ENCODE results near the gene PHLDB3. TPM values are rescaled to one million over a fixed set of nuclear protein-coding genes. Genes with fewer than 3 reads are reported as not detected.
A peak's percentile ranks its signal among the peaks of the same experiment; 100 is the strongest.

Gene PHLDB3
- total RNA-seq, 1 donor: 8.0 TPM

DNA sequence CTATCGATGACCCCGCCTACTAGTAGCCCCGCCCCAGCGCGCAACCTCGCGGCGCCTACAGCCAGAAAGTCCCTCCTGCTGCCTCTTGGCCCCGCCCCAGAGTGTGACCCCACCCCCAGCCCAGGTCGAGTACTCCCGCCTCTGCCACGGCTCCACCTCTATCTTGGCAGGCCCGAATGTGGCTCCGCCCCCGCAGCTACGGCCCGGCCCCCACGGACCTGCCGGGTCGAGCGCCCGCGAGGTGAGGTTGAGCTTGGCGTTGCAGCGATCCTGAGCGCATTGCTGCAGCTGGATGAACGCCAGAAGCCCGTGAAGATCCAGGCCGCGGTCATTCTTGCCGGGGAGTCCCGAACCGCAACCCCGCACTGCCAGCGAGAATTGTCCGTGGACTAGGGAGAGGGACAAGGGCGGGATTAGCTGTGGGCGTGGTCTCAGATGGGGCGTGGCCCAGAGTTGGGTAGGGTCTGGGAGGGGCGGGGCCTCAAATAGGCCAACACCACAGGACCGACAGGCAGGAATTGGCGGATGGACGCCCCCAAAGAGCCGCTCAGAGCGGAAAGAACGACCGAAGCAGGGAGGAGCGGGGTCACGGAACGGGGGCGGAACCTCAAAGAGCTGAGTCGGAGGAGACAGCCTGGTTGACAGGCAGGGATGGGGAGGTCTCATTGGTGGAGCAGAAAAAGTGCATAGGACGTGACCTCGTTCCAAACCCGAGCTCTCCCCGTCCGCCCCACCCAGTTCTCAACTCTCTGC, 41.0 kb downstream of the PHLDB3 start:
- peak overlapping the region; percentile 72 for H3K4me3 ChIP-seq (ENCODE audit: low read depth, low read length)
- TF ChIP-seq, protein P1, sequence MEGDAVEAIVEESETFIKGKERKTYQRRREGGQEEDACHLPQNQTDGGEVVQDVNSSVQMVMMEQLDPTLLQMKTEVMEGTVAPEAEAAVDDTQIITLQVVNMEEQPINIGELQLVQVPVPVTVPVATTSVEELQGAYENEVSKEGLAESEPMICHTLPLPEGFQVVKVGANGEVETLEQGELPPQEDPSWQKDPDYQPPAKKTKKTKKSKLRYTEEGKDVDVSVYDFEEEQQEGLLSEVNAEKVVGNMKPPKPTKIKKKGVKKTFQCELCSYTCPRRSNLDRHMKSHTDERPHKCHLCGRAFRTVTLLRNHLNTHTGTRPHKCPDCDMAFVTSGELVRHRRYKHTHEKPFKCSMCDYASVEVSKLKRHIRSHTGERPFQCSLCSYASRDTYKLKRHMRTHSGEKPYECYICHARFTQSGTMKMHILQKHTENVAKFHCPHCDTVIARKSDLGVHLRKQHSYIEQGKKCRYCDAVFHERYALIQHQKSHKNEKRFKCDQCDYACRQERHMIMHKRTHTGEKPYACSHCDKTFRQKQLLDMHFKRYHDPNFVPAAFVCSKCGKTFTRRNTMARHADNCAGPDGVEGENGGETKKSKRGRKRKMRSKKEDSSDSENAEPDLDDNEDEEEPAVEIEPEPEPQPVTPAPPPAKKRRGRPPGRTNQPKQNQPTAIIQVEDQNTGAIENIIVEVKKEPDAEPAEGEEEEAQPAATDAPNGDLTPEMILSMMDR (IDR thresholded peaks at IDR 0.05; ENCODE audit: insufficient read depth, low read length): no peak
- DNase-seq (ENCODE audit: low read depth): peak; percentile 84

DNA sequence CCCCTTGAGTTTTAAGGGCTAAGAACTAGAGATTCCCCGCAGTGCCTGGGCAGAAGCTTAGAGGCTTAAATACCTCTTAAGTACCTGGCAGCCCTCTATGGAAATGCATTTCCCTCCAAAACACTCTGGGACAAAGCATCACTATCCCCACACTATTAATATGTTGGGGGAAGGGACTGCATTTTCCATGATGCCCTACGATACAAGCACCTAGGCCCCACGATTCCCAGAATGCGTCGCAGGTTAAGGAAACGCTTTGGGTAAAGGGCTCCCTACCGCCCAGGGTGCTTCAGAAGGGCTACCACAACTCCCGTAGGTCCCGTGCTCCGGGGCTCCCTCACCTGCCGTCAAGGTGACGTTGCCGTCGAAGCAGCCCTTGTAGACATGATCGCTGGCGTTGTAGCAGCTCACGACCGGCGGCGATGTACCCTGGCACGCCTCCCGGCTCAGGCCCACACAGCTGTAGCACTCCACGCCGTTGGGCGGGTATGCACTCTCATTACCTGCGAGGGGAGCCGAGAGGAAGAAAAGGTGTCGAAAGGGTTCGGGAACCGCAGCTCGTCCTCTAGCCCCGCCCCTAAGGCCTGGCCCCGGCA, 41.7 kb downstream of the PHLDB3 start:
- TF ChIP-seq, protein P1 (IDR thresholded peaks at IDR 0.05; ENCODE audit: insufficient read depth, low read length): no peak
- peak overlapping the region; percentile 72 for H3K4me3 ChIP-seq (ENCODE audit: low read depth, low read length)

DNA sequence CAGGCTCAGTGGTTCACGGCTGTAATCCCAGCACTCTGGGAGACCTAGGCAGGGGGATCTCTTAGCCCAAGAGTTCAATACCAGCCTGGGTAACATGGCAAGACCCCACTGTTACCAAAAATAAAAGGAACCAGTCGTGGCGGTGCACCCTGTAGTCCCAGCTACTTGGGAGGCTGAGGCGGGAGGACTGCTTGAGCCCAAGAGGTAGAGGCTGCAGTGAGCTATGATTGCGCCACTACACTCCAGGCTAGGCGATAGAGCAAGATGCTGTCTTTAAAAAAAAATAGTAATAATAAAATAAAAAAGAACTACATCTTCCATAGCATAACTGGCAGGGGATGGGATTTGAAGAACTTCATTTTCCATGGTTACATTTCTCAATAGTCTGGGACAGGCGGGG, 42.2 kb downstream of the PHLDB3 start:
- TF ChIP-seq, protein P1 (IDR thresholded peaks at IDR 0.05; ENCODE audit: insufficient read depth, low read length): no peak
- H3K4me3 ChIP-seq (ENCODE audit: low read depth, low read length): no peak overlapping the region
- no peak for DNase-seq (ENCODE audit: low read depth)

More for the DNA sequence above, 41.7 kb downstream of the PHLDB3 start:
- no peak for DNase-seq (ENCODE audit: low read depth)

DNA sequence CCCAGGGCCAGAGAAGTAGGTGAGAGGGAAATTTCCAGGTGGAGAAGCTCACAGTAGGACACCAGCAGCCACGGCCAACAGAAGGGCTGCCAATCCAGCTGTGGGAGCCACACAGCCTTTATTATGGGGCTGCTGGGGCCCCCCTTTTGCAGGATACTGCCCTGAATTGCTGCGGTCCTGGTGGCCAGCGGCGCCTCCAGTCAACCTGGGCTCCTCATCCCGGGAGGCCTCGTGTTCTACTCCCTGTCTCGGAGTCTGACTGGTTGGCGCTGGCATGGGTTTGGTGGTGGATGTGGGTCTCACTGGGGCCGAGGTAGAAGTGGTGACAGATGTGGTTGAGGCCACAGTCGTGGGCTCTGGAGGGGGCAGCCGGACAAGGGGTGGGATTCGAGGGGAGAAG, 43.2 kb downstream of the PHLDB3 start:
- DNase-seq (ENCODE audit: low read depth): no peak
- H3K4me3 ChIP-seq (ENCODE audit: low read depth, low read length): no peak overlapping the region
- TF ChIP-seq, protein P1 (IDR thresholded peaks at IDR 0.05; ENCODE audit: insufficient read depth, low read length): no peak

DNA sequence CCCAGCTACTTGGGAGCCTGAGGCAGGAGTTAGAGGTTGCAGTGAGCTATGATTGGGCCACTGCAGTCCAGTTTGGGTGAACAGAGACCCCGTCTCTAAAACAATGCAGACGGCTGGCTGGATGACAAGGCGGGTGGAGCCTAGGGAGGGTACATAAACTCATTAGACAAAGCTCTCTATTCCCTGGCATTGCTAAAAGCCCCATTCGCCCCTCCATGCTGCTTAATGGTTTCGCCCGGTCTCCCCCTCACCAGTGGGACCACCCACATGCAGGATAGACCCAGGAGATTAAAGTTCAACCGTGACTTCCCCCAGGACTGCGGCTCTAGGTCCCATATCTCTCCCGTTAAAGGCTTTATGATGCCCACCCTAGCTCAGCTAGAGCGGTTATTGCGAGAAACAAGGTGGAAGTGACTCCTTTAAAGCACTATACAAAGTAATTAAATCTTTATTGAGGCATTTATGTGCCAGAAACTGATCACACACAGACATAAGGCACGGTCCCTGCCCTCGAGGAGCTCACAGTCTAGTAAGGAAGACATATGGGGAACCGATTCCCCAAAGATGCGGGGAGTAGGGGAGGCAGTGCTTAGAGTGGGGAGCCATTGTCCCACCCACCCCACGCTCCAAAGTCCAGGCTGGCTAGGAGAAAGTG, 44.1 kb downstream of the PHLDB3 start:
- TF ChIP-seq, protein P1 (IDR thresholded peaks at IDR 0.05; ENCODE audit: insufficient read depth, low read length): no peak
- H3K4me3 ChIP-seq (ENCODE audit: low read depth, low read length): no peak overlapping the region
- no peak for DNase-seq (ENCODE audit: low read depth)

DNA sequence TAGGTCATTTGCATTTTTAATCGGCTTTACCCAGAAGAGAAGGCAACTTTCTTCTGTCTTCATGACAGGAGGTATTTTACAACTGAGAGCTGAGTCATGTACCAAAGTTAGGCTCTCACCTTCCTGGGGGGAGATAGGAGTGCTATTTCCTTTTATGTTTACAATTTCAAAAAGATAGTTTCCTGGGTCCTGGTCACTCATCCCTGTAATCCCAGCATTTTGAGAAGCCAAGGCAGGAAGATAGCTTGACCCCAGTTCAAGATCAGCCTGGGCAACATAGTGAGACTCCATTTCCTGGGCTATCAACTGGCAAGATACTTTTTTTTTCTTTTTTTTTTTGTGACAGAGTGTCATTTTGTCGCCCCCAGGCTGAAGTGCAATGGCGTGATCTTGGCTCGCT, 46.7 kb downstream of the PHLDB3 start:
- H3K4me3 ChIP-seq (ENCODE audit: low read depth, low read length): no peak overlapping the region
- no peak for DNase-seq (ENCODE audit: low read depth)
- TF ChIP-seq, protein P1 (IDR thresholded peaks at IDR 0.05; ENCODE audit: insufficient read depth, low read length): no peak
